ENCODE data around the gene IL1RN.

DNA sequence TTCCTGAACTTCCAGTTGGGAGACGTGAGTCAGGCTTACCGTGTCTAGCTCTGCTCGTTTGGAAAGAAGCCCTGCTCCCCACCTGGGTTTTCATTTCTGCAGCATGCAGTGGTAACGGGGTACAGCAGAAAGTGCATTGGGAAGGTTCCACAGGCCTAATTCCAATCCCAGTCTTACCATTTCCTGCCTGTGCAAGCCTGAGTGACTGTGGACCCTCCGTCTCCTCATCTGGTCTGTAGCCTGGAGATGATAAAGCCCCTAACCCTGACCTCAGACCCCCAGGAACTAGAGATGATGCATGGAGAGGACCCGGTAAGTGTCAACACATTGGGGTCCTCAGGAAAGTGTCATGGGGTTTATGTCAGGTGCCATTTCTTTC lies 40.6 kb downstream of the IL1RN start:
- TF ChIP-seq EZH2 (IDR thresholded peaks at IDR 0.05; ENCODE audit: insufficient read depth, poor library complexity, severe bottlenecking) (no peak), EZH2phosphoT487 (IDR thresholded peaks at IDR 0.05; ENCODE audit: insufficient read depth, low read depth) (no peak)
